ENCODE results near the gene PTPRN2.

- TF ChIP-seq CTCF (conservative IDR thresholded peaks at IDR 0.05; ENCODE audit: low read depth, low read length) (no peak), EZH2 (IDR thresholded peaks at IDR 0.05; ENCODE audit: borderline replicate concordance, low read depth, low read length, poor library complexity, severe bottlenecking) (no peak)
These were observed 841.6 kb downstream of the PTPRN2 start for GRCh38 chr7:157745721-157746709.

Measured in A673 (cell line).